Cardiac fibroblast (primary cell): ENCODE results near the gene ACBD4.
"Not testable (repeated sequence)": the region's sequence is repeated elsewhere in the genome, so short reads cannot be mapped to it uniquely, and the experiment has no call there.

Experiments used
- DNase-seq, 2 donors: peaks; one replicate each; pipeline versions ENCODE4 v3.0.0 to v3.0.0-alpha.2; 2010; ENCODE audit warnings: low read depth in 2 of 2
- H3K4me3 ChIP-seq, 2 donors: replicated peaks in 1 of 2; 1 replicate in 1 of 2; 2 replicates in 1 of 2; pipeline ENCODE4 v1.5.1; 2011; ENCODE audit warnings: low read depth in 2 of 2, low read length in 2 of 2, mild to moderate bottlenecking in 2 of 2, moderate library complexity in 1 of 2
- TF ChIP-seq, protein P1 (sequence below): IDR thresholded peaks from one replicate; pipeline ENCODE4 v1.5.1; 2011; ENCODE audit warnings: low read depth, mild to moderate bottlenecking, low read length, inconsistent platforms

Gene ACBD4

DNA sequence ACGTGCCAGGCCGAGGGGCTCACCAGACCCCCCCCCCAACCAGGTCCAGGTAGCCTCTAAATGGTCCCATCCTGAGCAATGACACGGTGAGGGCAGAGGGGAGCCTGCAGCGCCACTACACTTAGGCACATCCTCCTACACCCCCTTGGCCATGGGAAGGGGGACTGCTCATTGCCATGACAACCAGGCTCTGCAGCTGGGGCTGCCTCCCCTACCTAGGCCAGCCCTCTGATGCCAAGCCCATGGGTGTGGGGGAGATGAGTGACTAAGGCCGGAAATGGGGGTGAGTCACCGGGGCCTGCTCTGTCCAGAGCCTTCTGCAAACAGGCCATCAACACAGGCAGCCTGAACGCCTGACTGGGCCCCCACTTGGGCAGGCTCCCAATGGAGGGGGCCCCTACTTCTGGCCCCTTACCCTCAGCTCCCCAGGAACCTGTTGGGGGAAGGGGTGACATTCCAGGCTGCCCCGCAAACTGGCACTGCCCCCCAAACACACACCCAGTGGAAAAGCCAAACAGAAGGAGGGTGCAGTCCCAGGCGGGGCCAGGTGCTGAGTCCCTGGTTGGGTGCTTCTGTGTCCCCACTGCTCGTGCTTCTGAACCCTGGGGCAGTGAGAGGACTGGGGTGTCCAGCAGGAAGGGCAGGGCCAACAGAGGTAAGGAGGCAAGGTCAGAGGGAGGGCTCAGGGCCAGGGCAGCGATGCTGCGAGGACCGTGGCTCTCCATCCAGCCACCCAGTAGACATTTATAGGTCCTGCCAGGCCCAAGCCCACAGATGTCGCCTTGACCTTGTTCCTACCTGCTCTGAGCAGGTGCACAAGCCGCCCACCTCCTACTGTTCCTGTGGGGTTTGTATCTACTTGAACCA is 11.3 kb upstream of the ACBD4 start:
- peak; percentile 88 for DNase-seq
- no peak overlapping the region for H3K4me3 ChIP-seq
- TF ChIP-seq, protein P1, sequence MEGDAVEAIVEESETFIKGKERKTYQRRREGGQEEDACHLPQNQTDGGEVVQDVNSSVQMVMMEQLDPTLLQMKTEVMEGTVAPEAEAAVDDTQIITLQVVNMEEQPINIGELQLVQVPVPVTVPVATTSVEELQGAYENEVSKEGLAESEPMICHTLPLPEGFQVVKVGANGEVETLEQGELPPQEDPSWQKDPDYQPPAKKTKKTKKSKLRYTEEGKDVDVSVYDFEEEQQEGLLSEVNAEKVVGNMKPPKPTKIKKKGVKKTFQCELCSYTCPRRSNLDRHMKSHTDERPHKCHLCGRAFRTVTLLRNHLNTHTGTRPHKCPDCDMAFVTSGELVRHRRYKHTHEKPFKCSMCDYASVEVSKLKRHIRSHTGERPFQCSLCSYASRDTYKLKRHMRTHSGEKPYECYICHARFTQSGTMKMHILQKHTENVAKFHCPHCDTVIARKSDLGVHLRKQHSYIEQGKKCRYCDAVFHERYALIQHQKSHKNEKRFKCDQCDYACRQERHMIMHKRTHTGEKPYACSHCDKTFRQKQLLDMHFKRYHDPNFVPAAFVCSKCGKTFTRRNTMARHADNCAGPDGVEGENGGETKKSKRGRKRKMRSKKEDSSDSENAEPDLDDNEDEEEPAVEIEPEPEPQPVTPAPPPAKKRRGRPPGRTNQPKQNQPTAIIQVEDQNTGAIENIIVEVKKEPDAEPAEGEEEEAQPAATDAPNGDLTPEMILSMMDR: no peak

DNA sequence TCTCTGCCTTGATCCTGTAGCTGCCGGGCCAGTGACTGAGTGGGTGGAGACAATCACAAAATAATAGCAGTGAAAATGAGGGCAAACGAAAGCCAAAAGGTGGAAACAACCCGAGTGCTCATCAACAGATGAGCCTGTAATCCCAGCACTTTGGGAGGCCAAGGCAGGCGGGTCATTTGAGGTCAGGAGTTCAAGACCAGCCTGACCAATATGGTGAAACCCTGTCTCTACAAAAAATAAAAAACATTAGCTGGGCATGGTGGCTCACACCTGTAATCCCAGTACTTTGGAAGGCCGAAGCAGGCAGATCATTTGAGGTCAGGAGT is 10.7 kb upstream of the ACBD4 start:
- not testable (repeated sequence) for H3K4me3 ChIP-seq, DNase-seq

DNA sequence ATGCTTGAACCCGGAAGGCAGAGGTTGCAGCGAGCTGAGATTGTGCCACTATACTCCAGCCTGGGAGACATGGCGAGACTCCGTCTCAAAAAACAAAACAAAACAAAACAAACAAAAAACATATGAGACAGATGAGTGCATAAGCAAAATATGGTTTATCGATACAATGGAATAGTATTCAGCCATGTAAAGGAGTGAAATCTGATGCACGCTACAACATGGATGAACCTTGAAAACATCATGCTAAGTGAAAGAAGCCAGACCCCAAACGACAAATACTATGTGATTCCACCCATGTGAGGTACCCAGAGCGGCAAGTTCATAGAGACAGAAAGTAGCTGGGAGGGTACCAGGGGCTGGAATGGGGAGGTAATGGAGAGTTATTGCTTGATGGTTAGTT is 10.0 kb upstream of the ACBD4 start:
- H3K4me3 ChIP-seq: no peak overlapping the region
- TF ChIP-seq, protein P1: no peak
- no peak for DNase-seq

DNA sequence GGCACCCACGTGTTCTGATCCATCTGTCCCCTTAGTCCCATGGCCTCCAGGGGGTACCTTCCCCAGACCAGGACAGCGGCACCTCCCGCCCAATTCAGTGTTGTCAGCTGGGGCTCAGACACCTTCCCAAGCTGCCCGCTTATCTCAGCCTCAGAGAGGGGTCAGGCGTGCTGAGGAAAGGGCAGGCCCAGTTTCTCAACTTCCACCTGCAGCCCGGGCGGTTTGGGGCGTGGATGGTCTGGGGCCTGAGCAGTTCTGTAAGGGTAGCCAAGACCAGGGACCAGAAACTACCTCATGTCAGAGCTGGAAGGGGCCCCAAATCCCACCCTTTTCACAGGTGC is 8.3 kb upstream of the ACBD4 start:
- no peak for DNase-seq

DNA sequence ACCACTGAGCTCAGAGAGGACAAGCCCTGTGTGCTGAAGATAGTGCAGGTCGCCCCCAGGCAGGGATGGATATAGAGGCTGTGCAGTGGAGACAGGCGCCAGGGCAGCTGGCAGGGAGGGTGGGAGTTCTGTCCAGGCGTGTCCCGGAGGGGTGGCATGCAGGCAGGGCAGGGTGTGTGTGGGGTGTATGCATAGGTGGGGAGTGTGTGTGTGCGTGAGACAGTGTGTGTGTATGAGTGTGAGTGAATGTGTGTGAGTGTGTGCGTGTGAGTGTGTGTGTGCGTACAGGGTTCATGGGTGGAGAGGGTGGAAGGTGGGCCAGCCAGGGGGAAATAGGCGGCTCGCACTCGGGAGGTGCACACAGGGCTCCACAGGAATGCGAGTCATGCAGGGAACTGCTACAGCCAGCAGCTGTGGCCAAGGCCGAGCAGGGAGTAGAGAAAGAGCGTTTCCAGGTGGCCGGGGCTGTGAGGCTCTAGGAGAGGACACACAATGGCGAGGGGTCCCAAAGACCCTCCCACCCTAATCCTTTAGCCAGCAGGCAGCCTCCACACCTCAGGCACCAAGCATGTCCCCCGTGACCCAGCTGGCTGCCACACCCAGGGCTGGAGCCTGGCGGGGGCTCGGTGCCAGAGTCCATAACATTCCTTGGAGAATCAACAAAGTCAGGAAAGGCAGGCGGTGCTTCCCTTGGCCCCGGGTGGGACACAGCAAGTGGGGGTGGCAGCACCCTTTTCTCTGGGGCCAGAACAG is 7.8 kb upstream of the ACBD4 start:
- TF ChIP-seq, protein P1: no peak
- H3K4me3 ChIP-seq: no peak overlapping the region
- DNase-seq: peak in 1 of 2 donors; percentile 55

More for the DNA sequence above, 8.3 kb upstream of the ACBD4 start:
- H3K4me3 ChIP-seq: no peak overlapping the region
- TF ChIP-seq, protein P1: no peak

DNA sequence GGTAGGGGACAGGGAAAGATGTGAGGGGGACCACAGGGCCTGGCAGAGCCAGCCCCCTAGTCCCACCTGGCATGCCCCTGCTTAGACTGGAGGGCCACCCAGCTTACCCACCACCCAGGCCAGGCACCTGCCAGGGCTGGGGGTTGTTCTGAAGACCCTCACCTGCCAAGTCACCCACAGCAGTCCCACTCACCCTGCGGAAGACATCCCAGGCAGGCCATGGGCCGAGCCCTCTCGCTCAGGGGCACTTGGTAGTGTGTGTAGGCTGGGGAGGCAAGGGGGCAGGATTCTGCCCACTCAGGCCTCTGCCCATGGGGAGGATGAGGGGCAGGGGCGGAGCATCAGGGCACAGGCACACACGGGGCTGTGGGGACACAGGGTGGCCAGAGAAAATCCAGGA is 7.2 kb upstream of the ACBD4 start:
- no peak for DNase-seq
- TF ChIP-seq, protein P1: no peak
- no peak overlapping the region for H3K4me3 ChIP-seq

DNA sequence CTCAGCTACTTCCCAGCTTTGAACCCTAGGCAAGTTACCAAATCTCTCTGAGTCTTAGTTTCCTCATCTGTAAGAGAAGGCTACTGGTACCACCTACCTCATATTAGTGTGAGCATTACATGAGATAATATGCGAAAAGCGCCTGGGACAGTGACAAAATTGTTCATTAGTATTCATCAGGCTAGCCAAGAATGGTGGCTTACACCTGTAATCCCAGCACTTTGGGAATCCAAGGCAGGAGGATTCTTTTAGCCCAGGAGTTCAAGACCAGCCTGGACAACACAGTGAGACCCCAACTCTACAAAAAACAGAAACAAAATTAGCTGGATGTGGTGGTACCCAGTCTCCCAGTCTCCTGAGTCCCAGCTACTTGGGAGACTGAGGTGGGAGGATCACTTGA is 6.5 kb upstream of the ACBD4 start:
- no peak for DNase-seq
- TF ChIP-seq, protein P1: no peak
- no peak overlapping the region for H3K4me3 ChIP-seq
